GM19239 (cell line): ENCODE data around the gene CRHR2.

ENCODE experiments used
- DNase-seq: peaks from one replicate; pipeline ENCODE4 v3.0.0; 2011; ENCODE audit warnings: low spot score; ENCODE audit not compliant: insufficient read length
- FAIRE-seq: peaks from 2 replicates; lab custom pipeline; 2011; peaks lifted over from hg19 to GRCh38; lab: Jason Lieb, UNC

The CRHR2 gene

GRCh38 chr7:30683816-30684215 is 1.6 kb upstream of the CRHR2 start:
- FAIRE-seq (no peak), DNase-seq (no peak)

GRCh38 chr7:30683306-30683705 is 1.1 kb upstream of the CRHR2 start:
- no peak for FAIRE-seq
- DNase-seq = no peak

GRCh38 chr7:30681815-30682211 is 443 bp downstream of the CRHR2 start:
- DNase-seq (no peak), FAIRE-seq (no peak)

GRCh38 chr7:30681331-30681797 is 892 bp downstream of the CRHR2 start:
- DNase-seq (no peak), FAIRE-seq (no peak)

- DNase-seq = no peak
- FAIRE-seq = no peak
These were observed 2.6 kb downstream of the CRHR2 start for GRCh38 chr7:30679664-30680063.

- FAIRE-seq = no peak
- DNase-seq = no peak
These were observed 3.5 kb downstream of the CRHR2 start for GRCh38 chr7:30678805-30679204.

GRCh38 chr7:30674876-30675275 is 7.4 kb downstream of the CRHR2 start:
- FAIRE-seq (no peak), DNase-seq (no peak)

- no peak for FAIRE-seq
- no peak for DNase-seq
These were observed 7.8 kb downstream of the CRHR2 start for GRCh38 chr7:30674420-30674819.

- DNase-seq (no peak), FAIRE-seq (no peak)
These were observed 10.3 kb downstream of the CRHR2 start for GRCh38 chr7:30671793-30672465.

GRCh38 chr7:30668102-30668501 is 14.2 kb downstream of the CRHR2 start:
- FAIRE-seq (no peak), DNase-seq (no peak)

- no peak for DNase-seq
- no peak for FAIRE-seq
These were observed 15.1 kb downstream of the CRHR2 start for GRCh38 chr7:30667172-30667571.

- no peak for DNase-seq
- no peak for FAIRE-seq
These were observed 16.8 kb downstream of the CRHR2 start for GRCh38 chr7:30665449-30665848.

- DNase-seq (no peak), FAIRE-seq (no peak)
These were observed 17.2 kb downstream of the CRHR2 start for GRCh38 chr7:30665043-30665442.

GRCh38 chr7:30664184-30664885 is 17.9 kb downstream of the CRHR2 start:
- DNase-seq = no peak
- FAIRE-seq = no peak

GRCh38 chr7:30663414-30663813 is 18.8 kb downstream of the CRHR2 start:
- FAIRE-seq (no peak), DNase-seq (no peak)

- DNase-seq (no peak), FAIRE-seq (no peak)
These were observed 19.8 kb downstream of the CRHR2 start for GRCh38 chr7:30662431-30662939.

- no peak for FAIRE-seq
These were observed 20.3 kb downstream of the CRHR2 start for GRCh38 chr7:30661926-30662325.

GRCh38 chr7:30660331-30661255 is 21.7 kb downstream of the CRHR2 start:
- FAIRE-seq (no peak), DNase-seq (no peak)

More at GRCh38 chr7:30661926-30662325, 20.3 kb downstream of the CRHR2 start:
- DNase-seq = no peak

- no peak for DNase-seq
- FAIRE-seq = no peak
These were observed 22.9 kb downstream of the CRHR2 start for GRCh38 chr7:30659312-30659711.

- DNase-seq (no peak), FAIRE-seq (no peak)
These were observed 23.7 kb downstream of the CRHR2 start for GRCh38 chr7:30658479-30659074.
